ENCODE results near the gene TMEM202.

- TF ChIP-seq CTCF (conservative IDR thresholded peaks at IDR 0.05) (no peak), EZH2 (IDR thresholded peaks at IDR 0.05; ENCODE audit: low read depth) (no peak)
Observed at GRCh38 chr15:72368325-72368724, 29.8 kb upstream of the TMEM202 start.
